Iris pigment epithelial cell (primary cell): Measurements from ENCODE around the gene GAB4.
"Not testable (repeated sequence)": the region's sequence is repeated elsewhere in the genome, so short reads cannot be mapped to it uniquely, and the experiment has no call there.

Experiments used
- DNase-seq: peaks from one replicate; pipeline ENCODE4 v3.0.0-alpha.2; 2011; ENCODE audit warnings: low read depth

The GAB4 gene

GRCh38 chr22:17007852-17008731 is at the start of gene GAB4:
GAB4 (minus strand) TSS chr22:17008222; CDS start chr22:17008114, 108 bp downstream.
- DNase-seq = no peak

GRCh38 chr22:17056807-17057206 is 48.8 kb upstream of the GAB4 start:
- no peak for DNase-seq

GRCh38 chr22:17056058-17056457 is 48.0 kb upstream of the GAB4 start:
- DNase-seq = no peak

- no peak for DNase-seq
Measured at GRCh38 chr22:17047656-17048055, 39.6 kb upstream of the GAB4 start.

GRCh38 chr22:17046566-17047348 is 38.7 kb upstream of the GAB4 start:
- no peak for DNase-seq

- no peak for DNase-seq
Measured at GRCh38 chr22:17043521-17043920, 35.5 kb upstream of the GAB4 start.

- not testable (repeated sequence) for DNase-seq
Measured at GRCh38 chr22:17036842-17037711, 29.1 kb upstream of the GAB4 start.

- not testable (repeated sequence) for DNase-seq
Measured at GRCh38 chr22:17035976-17036841, 28.2 kb upstream of the GAB4 start.

GRCh38 chr22:17035246-17035645 is 27.2 kb upstream of the GAB4 start:
- no peak for DNase-seq

- not testable (repeated sequence) for DNase-seq
Measured at GRCh38 chr22:17034532-17034931, 26.5 kb upstream of the GAB4 start.

- DNase-seq = not testable (repeated sequence)
Measured at GRCh38 chr22:17032277-17032676, 24.3 kb upstream of the GAB4 start.

GRCh38 chr22:17024380-17024779 is 16.4 kb upstream of the GAB4 start:
- DNase-seq = not testable (repeated sequence)

GRCh38 chr22:17015552-17015951 is 7.5 kb upstream of the GAB4 start:
- DNase-seq = not testable (repeated sequence)

GRCh38 chr22:17014101-17014440 is 6.0 kb upstream of the GAB4 start:
- not testable (repeated sequence) for DNase-seq

GRCh38 chr22:17013396-17014100 is 5.5 kb upstream of the GAB4 start:
- no peak for DNase-seq

GRCh38 chr22:17012267-17012666 is 4.2 kb upstream of the GAB4 start:
- no peak for DNase-seq

GRCh38 chr22:17009640-17010291 is 1.7 kb upstream of the GAB4 start:
- no peak for DNase-seq

- DNase-seq = no peak
Measured at GRCh38 chr22:17007257-17007656, 765 bp downstream of the GAB4 start.

- DNase-seq = no peak
Measured at GRCh38 chr22:16989915-16990314, 18.1 kb downstream of the GAB4 start.

GRCh38 chr22:16988257-16988656 is 19.8 kb downstream of the GAB4 start:
- DNase-seq = no peak
